RPMI7951 (cell line): ENCODE measurements around the gene OR52A1. TPM values are rescaled to one million over a fixed set of nuclear protein-coding genes. Genes with fewer than 3 reads are reported as not detected.

Source experiments
- DNase-seq: peaks from one replicate; pipeline ENCODE4 v3.0.0-alpha.2; 2012; ENCODE audit warnings: low read depth
- total RNA-seq: library from RNA; depleted of rRNA; stranded (reverse); fragments of >200 nt; shearing (Covaris generic); gene quantifications from 2 replicates; pipeline ENCODE4 v1.2.3, GENCODE V29; 2014; rRNA removed

Gene OR52A1
- total RNA-seq, 1 experiment from 2014 or later: not detected

DNA sequence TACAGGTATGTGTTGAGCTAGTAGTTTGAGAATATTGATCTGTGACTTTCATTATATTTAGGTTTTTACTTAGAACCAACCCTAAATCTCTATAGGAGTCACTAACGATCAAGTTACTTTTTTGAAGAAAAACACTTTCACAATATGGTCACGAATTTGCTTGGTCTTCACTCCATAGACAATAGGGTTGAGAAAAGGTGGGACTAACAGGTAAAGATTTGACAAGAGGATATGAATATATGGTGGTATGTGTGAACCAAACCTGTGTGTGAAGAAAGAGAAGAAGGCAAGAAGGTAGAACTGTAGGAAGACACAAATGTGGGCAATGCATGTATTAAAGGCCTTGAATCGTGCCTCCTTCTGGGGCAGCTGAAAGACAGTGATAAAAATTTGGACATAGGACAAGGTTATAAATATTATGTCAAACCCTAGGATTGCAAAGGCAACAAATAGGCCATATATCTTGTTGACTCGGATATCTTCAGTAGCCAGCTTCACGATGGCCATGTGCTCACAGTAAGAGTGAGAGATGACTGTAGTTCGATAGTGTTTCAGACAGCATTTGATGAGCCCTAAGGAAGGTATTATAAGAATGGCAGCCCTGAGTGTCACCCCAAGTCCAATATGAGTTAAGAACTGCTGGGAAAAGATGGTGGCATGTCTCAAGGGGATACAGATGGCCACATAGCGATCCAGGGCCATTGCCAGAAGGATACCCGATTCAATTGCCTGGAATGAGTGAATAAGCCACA lies 22.8 kb downstream of the OR52A1 start:
- DNase-seq: no peak

DNA sequence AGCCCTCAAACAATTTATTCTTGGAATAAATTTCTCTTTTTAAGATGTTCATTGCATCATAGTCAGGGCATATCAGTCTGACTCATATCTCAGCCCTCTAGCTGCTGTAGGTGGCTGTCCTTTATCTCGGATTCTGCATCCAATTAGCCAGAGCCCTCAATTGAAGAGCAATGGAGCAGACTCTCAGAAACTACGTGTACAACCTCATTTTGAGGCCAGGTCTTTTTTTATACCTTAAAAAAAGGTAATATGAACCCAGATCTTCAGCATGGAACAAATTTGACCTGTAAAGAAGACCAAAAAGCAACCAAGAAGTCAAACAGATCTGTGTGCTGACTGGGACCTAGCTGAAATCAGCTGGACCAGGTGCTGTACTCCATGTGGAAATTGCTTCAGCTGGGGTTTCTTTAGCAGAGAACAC lies 25.1 kb downstream of the OR52A1 start:
- no peak for DNase-seq

DNA sequence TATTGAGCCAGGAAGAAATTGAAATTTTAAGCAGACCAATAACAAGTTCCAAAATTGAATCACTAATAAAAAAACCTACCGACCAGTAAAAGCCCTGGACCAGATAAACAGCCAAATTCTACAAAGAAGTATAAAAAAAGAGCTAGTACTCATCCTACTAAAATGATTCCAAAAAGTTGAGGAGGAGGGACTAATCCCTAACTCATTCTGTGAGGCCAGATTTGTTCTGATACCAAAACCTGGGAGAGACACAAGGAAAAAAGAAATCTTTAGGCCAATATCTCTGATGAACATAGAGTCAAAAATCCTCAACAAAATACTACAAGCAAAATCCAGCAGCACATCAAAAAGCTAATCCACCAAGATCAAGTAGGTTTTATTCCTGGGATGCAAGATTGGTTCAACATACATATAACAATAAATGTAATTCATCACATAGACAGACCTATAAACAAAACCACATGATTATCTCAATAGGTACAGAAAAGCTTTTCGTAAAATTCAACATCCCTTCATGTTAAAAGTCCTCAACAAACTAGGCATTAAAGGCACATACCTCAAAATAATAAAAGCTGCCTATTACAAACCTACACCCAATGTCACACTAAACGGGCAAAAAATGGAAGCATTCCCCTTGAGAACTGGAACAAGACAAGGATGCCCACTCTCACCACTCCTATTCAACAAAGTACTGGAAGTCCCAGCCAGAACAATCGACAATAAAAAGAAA lies 29.5 kb downstream of the OR52A1 start:
- DNase-seq: no peak

DNA sequence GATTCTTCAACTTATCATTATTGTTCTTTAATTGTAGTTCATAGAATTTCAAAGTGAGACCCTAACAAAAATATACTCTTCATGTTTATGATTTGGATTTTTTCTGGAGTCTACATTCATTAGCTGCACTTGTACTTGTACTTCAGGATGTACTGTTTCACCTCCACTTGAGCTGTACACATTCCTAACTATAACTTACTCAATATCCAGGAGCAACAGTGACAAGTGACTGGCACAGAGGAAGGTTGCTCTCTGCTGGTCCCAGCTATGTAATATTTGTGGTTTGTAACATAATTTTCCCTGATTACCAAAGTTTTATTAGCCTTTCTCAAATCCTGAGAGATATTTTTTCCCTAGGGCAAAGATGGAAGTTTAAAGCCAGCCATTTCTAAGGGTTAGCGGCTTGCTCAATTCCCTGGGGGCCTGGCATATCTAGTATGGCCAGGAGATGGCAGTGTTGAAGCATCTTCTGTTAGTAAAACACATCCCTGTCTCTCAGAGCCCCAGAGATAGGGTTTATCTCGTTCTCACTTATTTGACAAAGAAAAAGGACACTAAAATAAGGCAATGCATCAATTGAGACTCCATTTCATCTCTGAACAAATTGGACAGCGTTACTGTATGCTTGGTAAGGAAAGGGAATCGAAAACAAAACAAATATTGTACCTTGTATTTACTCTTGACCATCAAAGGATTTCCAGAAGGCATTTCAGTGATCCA lies 30.6 kb downstream of the OR52A1 start:
- peak; percentile 50 for DNase-seq

DNA sequence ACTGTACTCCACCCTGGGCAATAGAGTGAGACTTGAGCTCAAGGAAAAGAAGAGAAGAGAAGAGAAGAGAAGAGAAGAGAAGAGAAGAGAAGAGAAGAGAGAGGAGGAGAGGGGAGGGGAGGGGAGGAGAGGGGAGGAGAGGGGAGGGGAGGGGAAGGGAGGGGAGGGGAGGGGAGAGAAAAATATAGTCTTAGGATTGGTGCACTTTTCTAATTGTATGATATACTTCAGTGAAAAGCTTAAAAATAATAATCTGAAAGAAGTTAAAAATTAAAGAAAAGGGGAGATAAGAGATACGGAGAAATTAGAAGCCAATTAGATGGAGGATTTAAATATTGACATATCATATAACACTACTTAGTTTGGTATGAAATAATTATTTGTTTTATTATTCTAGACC lies 35.7 kb downstream of the OR52A1 start:
- no peak for DNase-seq

DNA sequence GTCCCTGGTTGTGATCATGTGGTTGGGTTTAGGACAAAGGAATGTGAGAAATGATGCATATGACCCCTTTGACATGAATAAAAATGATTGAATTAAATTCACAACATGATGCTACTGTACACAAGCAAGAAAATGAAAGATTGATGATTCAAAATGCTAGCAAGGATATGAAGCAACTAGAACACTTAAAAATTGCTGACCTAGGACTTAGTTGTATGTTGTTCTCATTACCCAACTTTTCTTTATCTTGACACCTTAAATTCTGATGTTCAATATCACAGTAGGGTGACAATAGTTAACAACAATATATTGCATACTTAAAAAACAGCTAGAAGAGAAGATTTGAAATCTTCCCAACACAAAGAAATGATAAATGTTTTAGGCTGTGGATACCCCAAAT lies 37.0 kb downstream of the OR52A1 start:
- no peak for DNase-seq

DNA sequence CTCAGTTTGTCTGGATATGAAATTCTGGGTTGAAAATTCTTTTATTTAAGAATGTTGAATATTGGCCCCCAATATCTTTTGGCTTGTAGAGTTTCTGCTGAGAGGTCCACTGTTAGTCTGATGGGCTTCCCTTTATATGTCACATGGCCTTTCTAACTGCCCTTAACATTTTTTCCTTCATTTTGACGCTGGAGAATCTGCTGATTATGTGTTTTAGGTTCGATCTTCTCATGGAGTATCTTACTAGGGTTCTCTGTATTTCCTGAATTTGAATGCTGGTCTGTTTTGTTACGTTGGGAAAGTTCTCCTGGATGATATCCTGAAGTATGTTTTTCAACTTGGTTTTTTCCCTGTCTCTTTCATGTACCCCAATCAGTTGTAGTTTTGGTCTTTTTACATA lies 39.2 kb downstream of the OR52A1 start:
- no peak for DNase-seq

DNA sequence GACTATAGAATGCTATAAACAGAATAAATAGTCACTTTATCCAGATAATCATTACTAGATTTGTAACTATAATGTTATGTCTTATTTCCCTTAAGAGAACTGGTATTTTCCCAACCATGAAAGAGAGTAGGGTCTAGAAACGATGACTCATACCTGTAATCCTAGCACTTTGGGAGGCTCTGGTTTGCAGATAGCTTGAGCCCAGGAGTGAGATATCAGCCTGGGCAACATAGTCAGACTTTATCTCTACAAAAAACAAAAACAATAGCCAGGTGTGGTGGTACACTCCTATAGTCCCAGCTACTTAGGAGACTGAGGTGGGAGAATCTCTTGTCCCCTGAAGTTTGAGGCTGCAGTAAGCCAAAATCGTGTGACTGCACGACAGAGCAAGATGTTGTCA lies 47.3 kb downstream of the OR52A1 start:
- no peak for DNase-seq

DNA sequence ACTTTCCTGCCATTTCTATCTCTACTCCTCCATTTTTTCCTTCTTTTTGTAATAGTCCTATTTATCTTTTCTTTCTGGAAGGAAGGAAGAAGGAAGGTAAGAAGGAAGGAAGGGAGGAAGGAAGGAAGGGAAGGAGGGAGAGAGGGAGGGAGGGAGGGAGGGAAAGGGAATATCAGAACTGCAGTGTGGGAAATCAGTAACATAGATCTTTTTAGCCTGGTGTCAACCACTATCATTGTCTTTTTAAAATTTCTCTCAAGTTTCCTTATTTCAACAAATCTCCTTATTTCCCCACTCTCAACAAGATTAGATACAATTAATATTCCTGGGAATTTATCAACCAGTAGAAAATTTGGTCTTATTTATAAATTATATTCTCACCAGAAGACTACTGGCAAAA lies 51.5 kb downstream of the OR52A1 start:
- no peak for DNase-seq

DNA sequence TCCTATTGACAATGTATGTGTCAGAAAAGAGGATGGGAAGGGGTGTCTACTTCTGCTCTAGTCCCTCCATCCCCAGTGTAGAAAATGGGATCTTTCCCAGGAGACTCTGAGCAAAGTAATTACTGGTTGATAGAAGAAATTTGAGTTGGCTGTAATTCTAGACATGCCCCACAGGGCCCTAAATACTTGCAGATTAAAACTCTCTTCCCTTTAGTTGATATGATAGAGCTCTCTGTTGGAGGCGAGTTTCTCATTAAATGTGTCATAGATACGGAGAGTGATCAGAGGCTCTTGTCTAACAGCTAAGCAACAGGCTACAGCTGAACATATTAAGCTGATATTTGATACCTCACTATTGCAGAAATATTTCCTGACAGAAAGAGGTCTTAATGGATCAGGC lies 52.3 kb downstream of the OR52A1 start:
- DNase-seq: no peak

DNA sequence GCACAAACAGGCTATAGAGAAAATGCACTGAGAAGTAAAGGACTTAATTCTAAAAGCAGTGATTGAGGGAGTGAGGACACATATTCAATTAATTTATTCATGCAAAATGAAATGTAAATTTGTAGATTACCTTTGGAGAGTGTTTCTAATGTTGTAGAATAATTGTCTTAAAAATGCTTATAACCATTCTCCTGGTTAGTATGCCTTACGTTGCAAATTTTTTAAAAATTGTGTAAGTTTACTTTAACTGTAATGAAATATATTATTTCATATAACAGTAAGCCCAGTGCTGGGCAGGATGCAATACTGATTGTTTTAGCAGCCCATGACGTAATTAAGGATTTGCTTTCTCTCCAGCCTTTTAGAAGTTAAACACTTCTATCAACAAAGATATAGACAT lies 58.5 kb downstream of the OR52A1 start:
- no peak for DNase-seq

Other genes starting within 250 kb of the OR52A1 start
- gene OR51G2, start 235.4 kb downstream of the OR52A1 start, total RNA-seq: not detected in 2 replicates
- gene OR51G1, start 230.4 kb downstream of the OR52A1 start, total RNA-seq: not detected in 2 replicates
- not detected in 2 replicates for gene OR51A4, start 207.2 kb downstream of the OR52A1 start, total RNA-seq
- gene OR51A2, start 199.0 kb downstream of the OR52A1 start, total RNA-seq: not detected in 2 replicates
- not detected in 2 replicates for gene OR51L1, start 159.9 kb downstream of the OR52A1 start, total RNA-seq
- gene OR52J3, start 108.2 kb downstream of the OR52A1 start, total RNA-seq: not detected in 2 replicates
- not detected in 2 replicates for gene OR52E2, start 95.1 kb downstream of the OR52A1 start, total RNA-seq
- not detected in 2 replicates for gene OR52E1, start 85.2 kb downstream of the OR52A1 start, total RNA-seq
- gene OR52A5, start 16.4 kb downstream of the OR52A1 start, total RNA-seq: not detected in 2 replicates
- gene OR51V1, start 45.9 kb upstream of the OR52A1 start, total RNA-seq: not detected in 2 replicates
- gene HBB, start 72.3 kb upstream of the OR52A1 start, total RNA-seq: not detected in 2 replicates
- gene HBD, start 79.7 kb upstream of the OR52A1 start, total RNA-seq: not detected in 2 replicates
- gene HBG1, start 95.1 kb upstream of the OR52A1 start, total RNA-seq: not detected in 2 replicates
- 1.3 TPM in 1 of 2 replicates, not detected in the other for gene HBG2, start 100.0 kb upstream of the OR52A1 start, total RNA-seq
- 4.6 and 6.4 TPM in 2 replicates for gene HBE1, start 115.2 kb upstream of the OR52A1 start, total RNA-seq
- not detected in 2 replicates for gene OR51B4, start 147.2 kb upstream of the OR52A1 start, total RNA-seq
- gene OR51B2, start 169.5 kb upstream of the OR52A1 start, total RNA-seq: 0.36 TPM in 1 of 2 replicates, not detected in the other
- gene OR51B5, start 188.8 kb upstream of the OR52A1 start, total RNA-seq: 1.8 and 2.0 TPM in 2 replicates
- gene OR51B6, start 196.8 kb upstream of the OR52A1 start, total RNA-seq: not detected in 2 replicates
- gene OR51M1, start 229.1 kb upstream of the OR52A1 start, total RNA-seq: not detected in 2 replicates